ENCODE results near the gene TUBGCP5. TPM values are rescaled to one million over a fixed set of nuclear protein-coding genes. Genes with fewer than 3 reads are reported as not detected.
"Not testable (repeated sequence)": the region's sequence is repeated elsewhere in the genome, so short reads cannot be mapped to it uniquely, and the experiment has no call there.

Gene TUBGCP5
- total RNA-seq, 1 donor from 2014 or later = 13.9 TPM

- ATAC-seq = peak; percentile 45
Measured at GRCh38 chr15:23039917-23040281, 530 bp upstream of the TUBGCP5 start.

GRCh38 chr15:23038726-23039142 lies 635 bp downstream of the TUBGCP5 start:
- peak; percentile 47 for ATAC-seq

- no peak for ATAC-seq
Measured at GRCh38 chr15:23035964-23036566, 3.3 kb downstream of the TUBGCP5 start.

- no peak for ATAC-seq
Measured at GRCh38 chr15:23033979-23034378, 5.4 kb downstream of the TUBGCP5 start.

- no peak for ATAC-seq
Measured at GRCh38 chr15:23026218-23026617, 13.2 kb downstream of the TUBGCP5 start.

GRCh38 chr15:23022156-23022555 lies 17.2 kb downstream of the TUBGCP5 start:
- no peak for ATAC-seq

- ATAC-seq = no peak
Measured at GRCh38 chr15:23014394-23015000, 24.9 kb downstream of the TUBGCP5 start.

- no peak for ATAC-seq
Measured at GRCh38 chr15:23013681-23014080, 25.7 kb downstream of the TUBGCP5 start.

GRCh38 chr15:23012616-23013015 lies 26.8 kb downstream of the TUBGCP5 start:
- ATAC-seq = not testable (repeated sequence)

GRCh38 chr15:23003736-23004135 lies 35.6 kb downstream of the TUBGCP5 start:
- no peak for ATAC-seq

GRCh38 chr15:23002920-23003319 lies 36.4 kb downstream of the TUBGCP5 start:
- no peak for ATAC-seq

GRCh38 chr15:22995795-22996194 lies 43.6 kb downstream of the TUBGCP5 start:
- no peak for ATAC-seq

GRCh38 chr15:22992024-22992326 lies 47.4 kb downstream of the TUBGCP5 start:
- ATAC-seq = no peak

- ATAC-seq = peak; percentile 74
Measured at GRCh38 chr15:22989576-22990477, 49.5 kb downstream of the TUBGCP5 start.

GRCh38 chr15:22988811-22989210 lies 50.6 kb downstream of the TUBGCP5 start:
- ATAC-seq = no peak

- ATAC-seq = not testable (repeated sequence)
Measured at GRCh38 chr15:22981931-22982330, 57.4 kb downstream of the TUBGCP5 start.

GRCh38 chr15:22981051-22981840 lies 58.1 kb downstream of the TUBGCP5 start:
- ATAC-seq = no peak

- peak; percentile 96 for ATAC-seq
Measured at GRCh38 chr15:22980189-22981050, 58.9 kb downstream of the TUBGCP5 start, which contains the start of gene CYFIP1. CYFIP1 (minus strand) TSS chr15:22980368; CDS start chr15:22947285, 33,083 bp downstream.

GRCh38 chr15:22979238-22980188 lies 59.9 kb downstream of the TUBGCP5 start:
- ATAC-seq = peak; percentile 58

GRCh38 chr15:22978691-22979237 lies 60.6 kb downstream of the TUBGCP5 start:
- peak; percentile 19 for ATAC-seq

Data from esophagus mucosa (tissue), 1 donor.